CD4-positive, alpha-beta T cell treated with Interferon gamma for 1 hour (primary cell): ENCODE data around the gene HOXC10.

Experiments used
- DNase-seq: peaks from one replicate; pipeline ENCODE4 v3.0.0-alpha.2; 2020

The HOXC10 gene

GRCh38 chr12:53992377-53992889, 7.5 kb downstream of the HOXC10 start:
- DNase-seq: no peak

- DNase-seq: no peak
Measured at GRCh38 chr12:53993162-53994008, 8.4 kb downstream of the HOXC10 start.

- no peak for DNase-seq
Measured at GRCh38 chr12:53994009-53994263, 9.0 kb downstream of the HOXC10 start.

- DNase-seq: no peak
Measured at GRCh38 chr12:53994264-53995001, 9.5 kb downstream of the HOXC10 start.

- no peak for DNase-seq
Measured at GRCh38 chr12:53995002-53995377, 10.0 kb downstream of the HOXC10 start.

GRCh38 chr12:53995378-53996239, 10.7 kb downstream of the HOXC10 start:
- DNase-seq: no peak

GRCh38 chr12:53996240-53997203, 11.6 kb downstream of the HOXC10 start:
- no peak for DNase-seq

GRCh38 chr12:53997204-53998109, 12.5 kb downstream of the HOXC10 start:
- DNase-seq: no peak

GRCh38 chr12:53998110-53998899, 13.4 kb downstream of the HOXC10 start:
- no peak for DNase-seq

- no peak for DNase-seq
Measured at GRCh38 chr12:53998900-53999236, 13.9 kb downstream of the HOXC10 start.

- DNase-seq: no peak
Measured at GRCh38 chr12:53999559-54000115, 14.7 kb downstream of the HOXC10 start.

- no peak for DNase-seq
Measured at GRCh38 chr12:54000116-54001114, 15.5 kb downstream of the HOXC10 start, which contains the start of gene HOXC9. TSS of gene HOXC9 (plus strand) at chr12:54000161. CDS start at chr12:54000189, 28 bp downstream.

- DNase-seq: no peak
Measured at GRCh38 chr12:54001283-54002187, 16.6 kb downstream of the HOXC10 start.

GRCh38 chr12:54002278-54002914, 17.4 kb downstream of the HOXC10 start:
- no peak for DNase-seq

- DNase-seq: no peak
Measured at GRCh38 chr12:54002915-54003389, 18.0 kb downstream of the HOXC10 start.

GRCh38 chr12:54003625-54004024, 18.7 kb downstream of the HOXC10 start:
- DNase-seq: no peak
